Measurements from ENCODE around the gene STAU1.

Gene STAU1

GRCh38 chr20:49214571-49214970, 26.4 kb upstream of the STAU1 start:
- Histone ChIP-seq H3K9me3 (ENCODE audit: insufficient read depth, low read depth, low read length) (no peaks in the 10 kb centered on the region), H4K12ac (ENCODE audit: low read depth, low read length) (no peak overlapping the region), H2BK12ac (ENCODE audit: low read length) (no peak overlapping the region), H3K9ac (ENCODE audit: low read length) (no peak overlapping the region), H3K23ac (ENCODE audit: low read length) (no peak overlapping the region), H2BK5ac (ENCODE audit: low read depth, low read length, poor library complexity) (no peak overlapping the region), H3K4me1 (ENCODE audit: control insufficient read depth in 1 of 2, insufficient read depth in 2 of 2, low read length in 2 of 2) (peaks cover 0 to 4% of the 10 kb centered on the region in 2 experiments), H3K14ac (ENCODE audit: low read length) (no peak overlapping the region), H2AK5ac (ENCODE audit: low read length) (no peak overlapping the region), H3K79me2 (ENCODE audit: control insufficient read depth, insufficient read depth, low read length, poor library complexity) (peaks cover 3% of the 10 kb centered on the region), H2BK120ac (ENCODE audit: insufficient read depth, low read length, poor library complexity) (no peak overlapping the region), H3K27me3 (ENCODE audit: insufficient read depth, low read length) (no peaks in the 10 kb centered on the region), H3K4me2 (ENCODE audit: low read length) (no peak overlapping the region), H2AFZ (ENCODE audit: insufficient read depth, low read length, poor library complexity) (no peak overlapping the region), H3K27ac (ENCODE audit: low read depth, low read length) (no peak overlapping the region), H3K18ac (ENCODE audit: low read length) (no peak overlapping the region), H3K4ac (ENCODE audit: low read depth, low read length) (no peak overlapping the region), H3K79me1 (ENCODE audit: low read length) (peaks cover 6% of the 10 kb centered on the region), H3K36me3 (ENCODE audit: control insufficient read depth in 1 of 2, insufficient read depth in 2 of 2, low read length in 2 of 2) (no peaks in the 10 kb centered on the region), H4K91ac (ENCODE audit: low read depth, low read length) (no peak overlapping the region), H4K8ac (ENCODE audit: low read depth, low read length) (no peak overlapping the region), H3K4me3 (ENCODE audit: low read depth, low read length) (no peak overlapping the region)
- DNase-seq: no peak

- H4K12ac ChIP-seq (ENCODE audit: low read depth, low read length): no peak overlapping the region
- H3K79me2 ChIP-seq (ENCODE audit: control insufficient read depth, insufficient read depth, low read length, poor library complexity): no peaks in the 10 kb centered on the region
- H2BK120ac ChIP-seq (ENCODE audit: insufficient read depth, low read length, poor library complexity): no peak overlapping the region
- no peaks in the 10 kb centered on the region for H3K36me3 ChIP-seq (ENCODE audit: control insufficient read depth in 1 of 2, insufficient read depth in 2 of 2, low read length in 2 of 2)
- no peaks in the 10 kb centered on the region for H3K9me3 ChIP-seq (ENCODE audit: insufficient read depth, low read depth, low read length)
- DNase-seq: no peak
- no peak overlapping the region for H2BK12ac ChIP-seq (ENCODE audit: low read length)
- H4K8ac ChIP-seq (ENCODE audit: low read depth, low read length): no peak overlapping the region
- no peak overlapping the region for H3K14ac ChIP-seq (ENCODE audit: low read length)
- H3K4ac ChIP-seq (ENCODE audit: low read depth, low read length): no peak overlapping the region
- H3K18ac ChIP-seq (ENCODE audit: low read length): no peak overlapping the region
- no peak overlapping the region for H2AK5ac ChIP-seq (ENCODE audit: low read length)
- no peak overlapping the region for H3K4me3 ChIP-seq (ENCODE audit: low read depth, low read length)
- no peak overlapping the region for H3K9ac ChIP-seq (ENCODE audit: low read length)
- H3K79me1 ChIP-seq (ENCODE audit: low read length): no peaks in the 10 kb centered on the region
- H3K27me3 ChIP-seq (ENCODE audit: insufficient read depth, low read length): no peaks in the 10 kb centered on the region
- no peak overlapping the region for H4K91ac ChIP-seq (ENCODE audit: low read depth, low read length)
- no peak overlapping the region for H3K27ac ChIP-seq (ENCODE audit: low read depth, low read length)
- no CpG with 5 or more reads among the region's 1 CpG for WGBS (ENCODE audit: extremely low coverage, insufficient coverage, insufficient read length)
- no peak overlapping the region for H2BK5ac ChIP-seq (ENCODE audit: low read depth, low read length, poor library complexity)
- no peak overlapping the region for H3K4me2 ChIP-seq (ENCODE audit: low read length)
- H2AFZ ChIP-seq (ENCODE audit: insufficient read depth, low read length, poor library complexity): no peak overlapping the region
- no peaks in the 10 kb centered on the region for H3K4me1 ChIP-seq (ENCODE audit: control insufficient read depth in 1 of 2, insufficient read depth in 2 of 2, low read length in 2 of 2)
- H3K23ac ChIP-seq (ENCODE audit: low read length): no peak overlapping the region
Measured at GRCh38 chr20:49210757-49211110, 22.6 kb upstream of the STAU1 start.

GRCh38 chr20:49210101-49210756, 22.1 kb upstream of the STAU1 start:
- H3K18ac ChIP-seq (ENCODE audit: low read length): no peak overlapping the region
- H2AK5ac ChIP-seq (ENCODE audit: low read length): no peak overlapping the region
- H3K9ac ChIP-seq (ENCODE audit: low read length): no peak overlapping the region
- H2BK5ac ChIP-seq (ENCODE audit: low read depth, low read length, poor library complexity): no peak overlapping the region
- H3K4ac ChIP-seq (ENCODE audit: low read depth, low read length): no peak overlapping the region
- H3K23ac ChIP-seq (ENCODE audit: low read length): no peak overlapping the region
- H3K36me3 ChIP-seq (ENCODE audit: control insufficient read depth in 1 of 2, insufficient read depth in 2 of 2, low read length in 2 of 2): no peaks in the 10 kb centered on the region
- no peak overlapping the region for H4K91ac ChIP-seq (ENCODE audit: low read depth, low read length)
- DNase-seq: no peak
- no peaks in the 10 kb centered on the region for H3K27me3 ChIP-seq (ENCODE audit: insufficient read depth, low read length)
- no peak overlapping the region for H4K12ac ChIP-seq (ENCODE audit: low read depth, low read length)
- H2BK12ac ChIP-seq (ENCODE audit: low read length): no peak overlapping the region
- no peak overlapping the region for H3K4me3 ChIP-seq (ENCODE audit: low read depth, low read length)
- H3K14ac ChIP-seq (ENCODE audit: low read length): no peak overlapping the region
- H3K4me2 ChIP-seq (ENCODE audit: low read length): no peak overlapping the region
- no peak overlapping the region for H3K27ac ChIP-seq (ENCODE audit: low read depth, low read length)
- no peak overlapping the region for H2BK120ac ChIP-seq (ENCODE audit: insufficient read depth, low read length, poor library complexity)
- H3K4me1 ChIP-seq (ENCODE audit: control insufficient read depth in 1 of 2, insufficient read depth in 2 of 2, low read length in 2 of 2): no peaks in the 10 kb centered on the region
- no peaks in the 10 kb centered on the region for H3K79me1 ChIP-seq (ENCODE audit: low read length)
- no peak overlapping the region for H2AFZ ChIP-seq (ENCODE audit: insufficient read depth, low read length, poor library complexity)
- no peaks in the 10 kb centered on the region for H3K79me2 ChIP-seq (ENCODE audit: control insufficient read depth, insufficient read depth, low read length, poor library complexity)
- WGBS (ENCODE audit: extremely low coverage, insufficient coverage, insufficient read length): no CpG with 5 or more reads among the region's 1 CpG
- no peak overlapping the region for H4K8ac ChIP-seq (ENCODE audit: low read depth, low read length)
- H3K9me3 ChIP-seq (ENCODE audit: insufficient read depth, low read depth, low read length): no peaks in the 10 kb centered on the region

- Histone ChIP-seq H2AFZ (ENCODE audit: insufficient read depth, low read length, poor library complexity) (no peak overlapping the region), H3K4me3 (ENCODE audit: low read depth, low read length) (no peak overlapping the region), H2BK120ac (ENCODE audit: insufficient read depth, low read length, poor library complexity) (no peak overlapping the region), H3K79me2 (ENCODE audit: control insufficient read depth, insufficient read depth, low read length, poor library complexity) (no peaks in the 10 kb centered on the region), H3K27me3 (ENCODE audit: insufficient read depth, low read length) (no peaks in the 10 kb centered on the region), H3K4me1 (ENCODE audit: control insufficient read depth in 1 of 2, insufficient read depth in 2 of 2, low read length in 2 of 2) (no peaks in the 10 kb centered on the region), H4K91ac (ENCODE audit: low read depth, low read length) (no peak overlapping the region), H3K36me3 (ENCODE audit: control insufficient read depth in 1 of 2, insufficient read depth in 2 of 2, low read length in 2 of 2) (no peaks in the 10 kb centered on the region), H2AK5ac (ENCODE audit: low read length) (no peak overlapping the region), H4K8ac (ENCODE audit: low read depth, low read length) (no peak overlapping the region), H3K9me3 (ENCODE audit: insufficient read depth, low read depth, low read length) (no peaks in the 10 kb centered on the region), H3K18ac (ENCODE audit: low read length) (no peak overlapping the region), H3K9ac (ENCODE audit: low read length) (no peak overlapping the region), H3K4me2 (ENCODE audit: low read length) (no peak overlapping the region), H3K4ac (ENCODE audit: low read depth, low read length) (no peak overlapping the region), H3K14ac (ENCODE audit: low read length) (no peak overlapping the region), H3K23ac (ENCODE audit: low read length) (no peak overlapping the region), H2BK12ac (ENCODE audit: low read length) (no peak overlapping the region), H3K79me1 (ENCODE audit: low read length) (no peaks in the 10 kb centered on the region), H3K27ac (ENCODE audit: low read depth, low read length) (no peak overlapping the region), H4K12ac (ENCODE audit: low read depth, low read length) (no peak overlapping the region), H2BK5ac (ENCODE audit: low read depth, low read length, poor library complexity) (no peak overlapping the region)
- no CpG with 5 or more reads among the region's 6 CpGs for WGBS (ENCODE audit: extremely low coverage, insufficient coverage, insufficient read length)
- no peak for DNase-seq
Measured at GRCh38 chr20:49207076-49207475, 18.9 kb upstream of the STAU1 start.
